Sigmoid colon (tissue), 4 donors: Measurements from ENCODE around the gene PRAC1.

ENCODE experiments used
- CTCF ChIP-seq, 4 experiments: fragments of 450-650 bp in 3 of 4; fragments of 200-600 bp in 1 of 4; IDR thresholded peaks; one replicate each; pipeline ENCODE4 v1.5.1; 2016 to 2019; ENCODE audit warnings: antibody characterized with exemption in 4 of 4, mild to moderate bottlenecking in 3 of 4, moderate library complexity in 2 of 4
- EP300 ChIP-seq, 4 donors: sonication (generic); formaldehyde crosslinking; IDR thresholded peaks; one replicate each; pipeline ENCODE4 v1.6.1; 2017; ENCODE audit warnings: antibody characterized with exemption in 4 of 4
- POLR2A ChIP-seq, 2 donors: fragments of 450-650 bp; IDR thresholded peaks; one replicate each; pipeline ENCODE4 v1.6.1; 2016; ENCODE audit warnings: antibody characterized with exemption in 2 of 2, mild to moderate bottlenecking in 2 of 2, moderate library complexity in 2 of 2
- POLR2AphosphoS5 ChIP-seq, 4 donors: sonication (generic); formaldehyde crosslinking; IDR thresholded peaks; one replicate each; pipeline ENCODE4 v1.6.1; 2017; ENCODE audit warnings: antibody characterized with exemption in 4 of 4

GRCh38 chr17:48733632-48734328 is 11.5 kb upstream of the PRAC1 start:
- TF ChIP-seq CTCF (IDR thresholded peaks at IDR 0.05) (no peak), POLR2A (IDR thresholded peaks at IDR 0.05) (no peak), POLR2AphosphoS5 (IDR thresholded peaks at IDR 0.05) (no peak), EP300 (IDR thresholded peaks at IDR 0.05) (no peak)
